Measurements from ENCODE around the gene CIB1. TPM values are rescaled to one million over a fixed set of nuclear protein-coding genes. Genes with fewer than 3 reads are reported as not detected.
"Not testable (repeated sequence)": the region's sequence is repeated elsewhere in the genome, so short reads cannot be mapped to it uniquely, and the experiment has no call there.

The CIB1 gene
- total RNA-seq, 2 experiments from 2014 or later, result 279 to 295 TPM

DNA sequence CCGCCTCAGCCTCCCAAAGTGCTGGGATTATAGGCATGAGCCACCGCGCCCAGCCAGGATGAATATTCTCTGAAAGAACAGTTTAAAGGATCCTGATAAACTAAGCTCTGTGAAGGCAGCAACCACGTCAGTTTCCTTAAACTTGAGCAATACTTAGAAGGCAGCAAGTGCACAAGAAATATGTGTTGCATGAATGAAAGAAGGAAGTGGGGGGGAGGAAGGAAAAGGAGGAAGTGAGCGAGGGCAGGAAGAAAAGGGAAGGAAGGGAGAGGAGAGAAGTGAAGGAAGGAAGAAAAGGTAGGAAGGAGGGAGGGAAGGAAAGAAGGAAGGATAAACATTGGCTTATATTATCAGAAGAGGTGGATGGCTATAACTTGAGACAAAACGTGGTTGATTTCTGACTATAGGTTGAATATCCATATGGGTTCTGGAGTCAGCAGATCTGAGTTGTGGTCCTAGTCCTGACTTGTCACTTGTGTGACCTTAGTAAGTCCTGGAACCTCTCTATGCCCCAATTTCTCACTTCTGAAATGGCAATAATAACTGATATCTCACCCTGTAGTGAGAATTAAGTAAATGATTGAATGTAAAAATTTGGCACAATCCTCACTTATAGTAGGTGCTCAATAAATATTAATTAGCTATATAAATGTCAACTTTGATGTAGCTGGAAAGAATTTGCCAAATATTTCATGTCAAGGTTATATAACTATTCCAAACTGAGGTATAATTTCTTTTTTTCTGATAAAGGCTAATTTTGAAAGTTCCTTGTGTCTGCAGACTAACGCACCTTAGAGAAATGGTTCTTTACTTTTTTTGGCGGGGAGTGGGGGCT is 44.6 kb downstream of the CIB1 start:
- H3K27ac ChIP-seq (ENCODE audit: low read depth in 1 of 2, low read length in 2 of 2), result no peak overlapping the region
- Mint-ChIP-seq H3K4me3 (no peak overlapping the region), H3K36me3 (ENCODE audit: low read depth) (no peaks in the 10 kb centered on the region), H3K27ac (no peak overlapping the region), H3K4me1 (ENCODE audit: low read depth) (peaks cover 34% of the 10 kb centered on the region), H3K27me3 (no peaks in the 10 kb centered on the region), H3K9me3 (no peaks in the 10 kb centered on the region)
- CTCF ChIA-PET, result no interaction called here
- H3K36me3 ChIP-seq (ENCODE audit: insufficient read depth, low read length), result no peaks in the 10 kb centered on the region
- H3K4me3 ChIP-seq (ENCODE audit: low read length), result no peak overlapping the region
- H3K9me3 ChIP-seq (ENCODE audit: control insufficient read depth in 1 of 2, insufficient read depth in 1 of 2, low read length in 2 of 2), result no peaks in the 10 kb centered on the region
- DNase-seq, result peak in 2 of 14 experiments; percentile 29 to 32
- H3K27me3 ChIP-seq (ENCODE audit: control insufficient read depth in 1 of 2, insufficient read depth in 2 of 2, low read length in 2 of 2), result no peaks in the 10 kb centered on the region
- intact Hi-C loops (cut with DNase I, micrococcal nuclease), result no loop called here
- TF ChIP-seq, protein P1, sequence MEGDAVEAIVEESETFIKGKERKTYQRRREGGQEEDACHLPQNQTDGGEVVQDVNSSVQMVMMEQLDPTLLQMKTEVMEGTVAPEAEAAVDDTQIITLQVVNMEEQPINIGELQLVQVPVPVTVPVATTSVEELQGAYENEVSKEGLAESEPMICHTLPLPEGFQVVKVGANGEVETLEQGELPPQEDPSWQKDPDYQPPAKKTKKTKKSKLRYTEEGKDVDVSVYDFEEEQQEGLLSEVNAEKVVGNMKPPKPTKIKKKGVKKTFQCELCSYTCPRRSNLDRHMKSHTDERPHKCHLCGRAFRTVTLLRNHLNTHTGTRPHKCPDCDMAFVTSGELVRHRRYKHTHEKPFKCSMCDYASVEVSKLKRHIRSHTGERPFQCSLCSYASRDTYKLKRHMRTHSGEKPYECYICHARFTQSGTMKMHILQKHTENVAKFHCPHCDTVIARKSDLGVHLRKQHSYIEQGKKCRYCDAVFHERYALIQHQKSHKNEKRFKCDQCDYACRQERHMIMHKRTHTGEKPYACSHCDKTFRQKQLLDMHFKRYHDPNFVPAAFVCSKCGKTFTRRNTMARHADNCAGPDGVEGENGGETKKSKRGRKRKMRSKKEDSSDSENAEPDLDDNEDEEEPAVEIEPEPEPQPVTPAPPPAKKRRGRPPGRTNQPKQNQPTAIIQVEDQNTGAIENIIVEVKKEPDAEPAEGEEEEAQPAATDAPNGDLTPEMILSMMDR (IDR thresholded peaks at IDR 0.05), result no peak
- no peak for ATAC-seq (ENCODE audit: poor library complexity)
- peaks cover 41% of the 10 kb centered on the region for H3K4me1 ChIP-seq (ENCODE audit: insufficient read depth, low read length)
- POLR2A ChIA-PET, result no interaction called here

DNA sequence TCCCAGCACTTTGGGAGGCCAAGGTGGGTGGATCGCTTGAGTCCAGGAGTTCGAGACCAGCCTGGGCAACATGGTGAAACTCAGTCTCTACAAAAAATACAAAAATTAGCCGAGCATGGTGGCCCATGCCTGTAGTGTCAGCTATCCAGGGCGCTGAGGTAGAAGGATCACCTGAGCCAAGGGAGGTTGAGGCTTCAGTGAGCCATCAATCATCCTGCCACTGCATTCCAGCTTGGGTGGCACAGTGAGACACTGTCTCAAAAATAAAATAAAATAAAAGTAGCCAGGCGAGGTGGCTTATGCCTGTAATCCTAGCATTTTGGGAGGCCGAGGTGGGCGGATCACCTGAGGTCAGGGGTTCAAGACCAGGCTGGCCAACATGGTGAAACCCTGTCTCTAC is 45.7 kb downstream of the CIB1 start:
- H3K4me3 ChIP-seq (ENCODE audit: low read length); H3K27ac Mint-ChIP-seq; ATAC-seq (ENCODE audit: poor library complexity); H3K36me3 Mint-ChIP-seq (ENCODE audit: low read depth); H3K36me3 ChIP-seq (ENCODE audit: insufficient read depth, low read length); intact Hi-C loops (cut with DNase I, micrococcal nuclease); H3K9me3 Mint-ChIP-seq; POLR2A ChIA-PET; DNase-seq; H3K27me3 ChIP-seq (ENCODE audit: control insufficient read depth in 1 of 2, insufficient read depth in 2 of 2, low read length in 2 of 2); H3K4me3 Mint-ChIP-seq; CTCF ChIA-PET; H3K27me3 Mint-ChIP-seq; H3K27ac ChIP-seq (ENCODE audit: low read depth in 1 of 2, low read length in 2 of 2); H3K9me3 ChIP-seq (ENCODE audit: control insufficient read depth in 1 of 2, insufficient read depth in 1 of 2, low read length in 2 of 2): not testable (repeated sequence)
- H3K4me1 ChIP-seq (ENCODE audit: insufficient read depth, low read length), result peaks cover 41% of the 10 kb centered on the region
- peaks cover 32% of the 10 kb centered on the region for H3K4me1 Mint-ChIP-seq (ENCODE audit: low read depth)

DNA sequence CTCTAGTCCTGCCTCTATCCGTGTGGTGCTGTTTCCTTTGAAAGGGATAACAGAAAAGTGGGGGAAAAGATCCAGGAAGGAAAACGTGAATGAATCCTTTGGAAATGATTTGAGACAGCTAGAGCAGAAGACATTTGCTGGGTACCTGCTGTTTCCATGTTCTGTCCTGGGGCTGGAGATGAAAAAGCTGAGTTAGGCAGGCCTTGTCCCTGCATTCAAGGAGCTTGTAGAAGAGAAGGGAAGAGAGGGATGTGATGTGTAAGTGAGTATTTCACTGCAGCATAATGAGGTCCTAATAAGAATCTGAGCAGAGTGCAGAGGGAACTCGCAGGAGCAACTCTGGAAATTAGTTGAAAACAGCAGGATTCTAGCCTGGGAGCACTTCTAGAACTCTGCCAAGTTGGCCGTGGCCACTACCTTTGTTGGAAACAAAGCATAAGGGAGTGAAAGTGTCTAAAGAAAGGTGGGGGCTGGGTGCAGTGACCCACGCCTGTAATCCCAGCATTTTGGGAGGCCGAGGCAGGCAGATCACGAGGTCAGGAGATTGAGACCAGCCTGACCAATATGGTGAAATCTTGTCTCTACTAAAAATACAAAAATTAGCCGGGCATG is 46.4 kb downstream of the CIB1 start:
- DNase-seq, result no peak
- Histone ChIP-seq H3K9me3 (ENCODE audit: control insufficient read depth in 1 of 2, insufficient read depth in 1 of 2, low read length in 2 of 2) (no peaks in the 10 kb centered on the region), H3K36me3 (ENCODE audit: insufficient read depth, low read length) (no peaks in the 10 kb centered on the region), H3K4me3 (ENCODE audit: low read length) (no peak overlapping the region), H3K27me3 (ENCODE audit: control insufficient read depth in 1 of 2, insufficient read depth in 2 of 2, low read length in 2 of 2) (no peaks in the 10 kb centered on the region), H3K27ac (ENCODE audit: low read depth in 1 of 2, low read length in 2 of 2) (no peak overlapping the region), H3K4me1 (ENCODE audit: insufficient read depth, low read length) (peaks cover 34% of the 10 kb centered on the region)
- Mint-ChIP-seq H3K9me3 (no peaks in the 10 kb centered on the region), H3K36me3 (ENCODE audit: low read depth) (no peaks in the 10 kb centered on the region), H3K27me3 (no peaks in the 10 kb centered on the region), H3K4me3 (no peak overlapping the region), H3K27ac (no peak overlapping the region), H3K4me1 (ENCODE audit: low read depth) (peaks cover 25% of the 10 kb centered on the region)
- ATAC-seq (ENCODE audit: poor library complexity), result no peak
- TF ChIP-seq, protein P1 (IDR thresholded peaks at IDR 0.05), result no peak
- intact Hi-C loops (cut with DNase I, micrococcal nuclease), result no loop called here
- ChIA-PET CTCF (interaction anchor here (0.5 to 0.6 kb wide), 2 partner anchors 157 to 316 kb away, joined by 3 read pairs; no protein-coding TSS in a partner anchor), POLR2A (interaction anchor here (1.1 to 1.4 kb wide), 2 partner anchors 9 to 13 kb away, joined by 4 to 5 read pairs; partner anchors contain the start of gene SEMA4B)

Measured in CD4-positive, alpha-beta T cell (primary cell).